GM10248 (cell line): ENCODE measurements around the gene PPIP5K2.

Experiments used
- CTCF ChIA-PET: fragments of 300-600 bp; sonication (Branson Sonifier 250); formaldehyde crosslinking; extraction: SDS; loops from one replicate; lab custom pipeline; 2021; ENCODE audit warnings: antibody characterized with exemption; lab: Yijun Ruan, JAX
- POLR2A ChIA-PET: fragments of 350-650 bp; sonication (Branson Sonifier 250); formaldehyde crosslinking; extraction: SDS; loops from one replicate; lab custom pipeline; 2020; ENCODE audit warnings: antibody characterized with exemption; lab: Yijun Ruan, JAX
- DNase-seq: peaks from one replicate; pipeline ENCODE4 v3.0.0; 2012; ENCODE audit errors: extremely low spot score
- CTCF ChIP-seq: IDR thresholded peaks from 2 replicates; pipeline ENCODE4 v1.5.1; 2012; ENCODE audit warnings: mild to moderate bottlenecking, low read depth; ENCODE audit errors: extremely low read depth, missing control alignments, control extremely low read depth

PPIP5K2 gene

GRCh38 chr5:103260951-103261350, 140.8 kb downstream of the PPIP5K2 start:
- peak; percentile 45 for DNase-seq
- ChIA-PET CTCF (interaction anchor here (2.0 to 4.5 kb wide), 4 partner anchors 12 to 36 kb away, joined by 5 to 31 read pairs (median 17); no protein-coding TSS in a partner anchor), POLR2A (no interaction called here)
- TF ChIP-seq CTCF: no peak
